ENCODE data around the gene SLC26A8.
"Not testable (repeated sequence)": the region's sequence is repeated elsewhere in the genome, so short reads cannot be mapped to it uniquely, and the experiment has no call there.

The SLC26A8 gene

DNA sequence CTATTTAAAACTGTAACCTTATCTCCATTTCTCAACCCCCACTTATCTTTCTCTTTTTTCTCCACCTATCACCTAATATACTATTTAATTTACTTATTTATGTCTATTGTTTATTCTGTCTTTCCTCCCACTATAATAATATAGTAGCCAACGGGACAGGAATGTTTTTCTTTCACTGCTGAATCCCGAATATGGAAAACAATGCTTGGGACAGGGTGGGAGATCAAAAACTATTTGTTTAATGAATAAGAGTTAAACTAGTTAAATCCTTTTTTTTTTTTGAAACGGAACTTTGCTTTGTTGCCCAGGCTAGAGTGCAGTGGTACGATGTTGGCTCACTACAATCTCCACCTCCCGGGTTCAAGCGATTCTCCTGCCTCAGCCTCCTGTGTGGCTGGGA lies 109.9 kb downstream of the SLC26A8 start:
- H3K4me1 ChIP-seq (ENCODE audit: insufficient read depth, insufficient read length): no peaks in the 10 kb centered on the region
- no peak overlapping the region for H3K4me3 ChIP-seq (ENCODE audit: insufficient read length, low read depth)
- H3K9me3 ChIP-seq (ENCODE audit: insufficient read depth, low read length): peaks cover 34% of the 10 kb centered on the region
- no peak for TF ChIP-seq ZNF274 (IDR thresholded peaks at IDR 0.05; ENCODE audit: low read depth, low read length)
- TF ChIP-seq YY1 (IDR thresholded peaks at IDR 0.05; ENCODE audit: insufficient read depth, insufficient read length): no peak
- TF ChIP-seq SUZ12 (IDR thresholded peaks at IDR 0.05; ENCODE audit: extremely low read depth, insufficient read depth, insufficient read length): no peak
- peaks cover 67% of the 10 kb centered on the region for H3K36me3 ChIP-seq (ENCODE audit: insufficient read depth, insufficient read length, low read length)
- no peaks in the 10 kb centered on the region for H3K27me3 ChIP-seq (ENCODE audit: insufficient read depth, insufficient read length)
- no peak overlapping the region for H3K9ac ChIP-seq (ENCODE audit: insufficient read length, low read depth)
- DNase-seq (ENCODE audit: low read depth, low spot score): no peak

DNA sequence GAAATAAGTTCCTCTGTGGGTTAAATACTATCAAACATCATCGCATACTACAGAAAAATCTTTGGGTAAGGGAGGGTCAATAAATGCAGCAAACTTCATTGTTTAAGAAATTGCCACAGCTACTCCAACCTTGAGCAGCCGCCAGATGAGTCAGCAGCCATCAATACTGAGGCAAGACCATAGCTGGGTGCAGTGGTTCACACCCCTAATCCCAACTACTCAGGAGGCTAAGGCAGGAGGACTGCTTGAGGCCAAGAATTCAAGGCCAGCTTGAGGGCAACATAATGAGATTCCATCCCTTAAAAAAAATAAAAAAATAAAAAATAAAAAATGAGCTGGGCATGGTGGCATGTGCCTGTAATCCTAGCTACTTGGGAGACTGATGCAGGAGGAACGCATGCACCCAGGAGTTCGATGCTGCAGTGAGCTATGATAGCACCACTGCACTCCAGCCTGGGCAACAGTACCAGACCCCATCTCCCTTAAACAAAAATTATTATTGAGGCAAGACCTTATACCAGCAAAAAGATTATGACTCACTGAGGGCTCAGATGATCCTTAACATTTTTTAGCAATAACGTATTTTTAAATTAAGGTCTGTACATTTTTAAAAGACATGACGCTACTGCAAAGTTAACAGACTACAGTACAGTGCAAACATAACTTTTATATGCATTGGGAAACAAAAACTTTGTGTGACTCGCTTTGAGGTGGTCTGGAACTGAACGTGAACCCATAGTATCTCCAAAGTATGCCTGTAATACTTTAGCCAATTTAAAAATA lies 112.4 kb downstream of the SLC26A8 start:
- Histone ChIP-seq H3K4me1 (ENCODE audit: insufficient read depth, insufficient read length) (no peaks in the 10 kb centered on the region), H3K36me3 (ENCODE audit: insufficient read depth, insufficient read length, low read length) (peaks cover 72% of the 10 kb centered on the region), H3K9me3 (ENCODE audit: insufficient read depth, low read length) (peaks cover 49% of the 10 kb centered on the region), H3K9ac (ENCODE audit: insufficient read length, low read depth) (no peak overlapping the region), H3K27me3 (ENCODE audit: insufficient read depth, insufficient read length) (no peaks in the 10 kb centered on the region), H3K4me3 (ENCODE audit: insufficient read length, low read depth) (no peak overlapping the region)
- no peak for TF ChIP-seq SUZ12 (IDR thresholded peaks at IDR 0.05; ENCODE audit: extremely low read depth, insufficient read depth, insufficient read length)
- no peak for TF ChIP-seq YY1 (IDR thresholded peaks at IDR 0.05; ENCODE audit: insufficient read depth, insufficient read length)
- no peak for TF ChIP-seq ZNF274 (IDR thresholded peaks at IDR 0.05; ENCODE audit: low read depth, low read length)
- no peak for DNase-seq (ENCODE audit: low read depth, low spot score)

DNA sequence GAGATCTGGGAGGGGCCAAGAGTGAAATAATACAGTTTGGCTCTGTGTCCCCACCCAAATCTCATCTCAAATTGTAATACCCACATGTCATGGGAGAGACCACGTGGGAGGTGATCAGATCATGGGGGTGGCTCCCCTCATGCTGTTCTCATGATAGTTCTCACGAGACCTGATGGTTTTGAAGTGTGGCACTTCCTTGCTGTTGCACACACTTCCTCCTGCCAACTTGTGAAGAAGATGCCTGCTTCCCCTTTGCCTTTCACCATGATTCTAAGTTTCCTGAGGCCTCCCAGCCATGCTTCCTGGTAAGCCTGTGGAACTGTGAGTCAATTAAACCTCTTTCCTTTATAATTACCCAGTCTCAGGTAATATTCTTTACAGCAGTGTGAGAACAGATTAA lies 114.9 kb downstream of the SLC26A8 start:
- H3K4me3 ChIP-seq (ENCODE audit: insufficient read length, low read depth); DNase-seq (ENCODE audit: low read depth, low spot score); H3K4me1 ChIP-seq (ENCODE audit: insufficient read depth, insufficient read length); H3K27me3 ChIP-seq (ENCODE audit: insufficient read depth, insufficient read length); H3K9ac ChIP-seq (ENCODE audit: insufficient read length, low read depth): not testable (repeated sequence)
- Histone ChIP-seq H3K36me3 (ENCODE audit: insufficient read depth, insufficient read length, low read length) (peaks cover 69% of the 10 kb centered on the region), H3K9me3 (ENCODE audit: insufficient read depth, low read length) (peaks cover 49% of the 10 kb centered on the region)

DNA sequence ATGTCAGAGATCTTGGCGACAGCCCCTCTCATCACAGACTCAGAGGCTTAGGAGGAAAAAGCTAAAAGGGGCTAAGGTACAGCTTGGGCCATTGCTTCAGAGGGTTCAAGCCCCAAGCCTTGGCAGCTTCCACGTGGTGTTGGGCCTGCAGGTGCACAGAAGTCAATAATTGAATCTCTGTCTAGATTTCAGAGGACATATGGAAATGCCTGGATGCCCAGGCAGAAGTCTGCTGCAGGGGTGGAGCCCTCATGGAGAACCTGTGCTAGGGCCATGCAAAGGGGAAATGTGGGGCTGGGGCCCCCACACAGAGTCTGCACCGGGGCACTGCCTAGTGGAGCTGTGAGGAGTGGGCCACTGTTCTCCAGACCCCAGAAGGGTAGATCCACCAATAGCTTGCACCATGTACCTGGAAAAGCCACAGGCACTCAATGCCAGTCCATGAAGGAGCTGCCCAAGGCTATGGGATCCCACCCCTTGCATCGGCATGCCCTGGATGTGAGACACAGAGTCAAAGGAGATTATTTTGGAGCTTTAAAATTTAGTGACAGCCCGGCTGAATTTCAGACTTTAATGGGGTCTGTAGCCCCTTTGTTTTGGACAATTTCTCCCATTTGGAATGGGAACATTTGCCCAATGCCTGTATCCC lies 115.6 kb downstream of the SLC26A8 start:
- H3K36me3 ChIP-seq (ENCODE audit: insufficient read depth, insufficient read length, low read length): peaks cover 70% of the 10 kb centered on the region

DNA sequence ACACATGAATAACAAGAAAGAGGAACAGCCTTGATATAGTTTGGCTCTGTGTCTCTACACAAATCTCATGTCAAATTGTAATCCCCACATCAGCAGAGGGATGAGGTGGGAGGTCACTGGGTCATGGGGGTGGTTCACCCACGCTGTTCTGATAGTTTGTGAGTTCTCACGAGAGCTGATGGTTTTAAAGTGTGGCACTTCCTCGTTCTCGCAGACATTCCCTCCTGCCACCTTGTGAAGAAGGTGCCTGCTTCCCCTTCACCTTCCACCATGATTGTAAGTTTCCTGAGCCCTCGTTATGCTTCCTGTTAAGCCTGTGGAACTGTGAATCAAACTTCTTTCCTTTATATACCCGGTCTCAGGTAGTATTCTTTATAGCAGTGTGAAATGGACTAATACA lies 116.7 kb downstream of the SLC26A8 start:
- Histone ChIP-seq H3K36me3 (ENCODE audit: insufficient read depth, insufficient read length, low read length) (peaks cover 70% of the 10 kb centered on the region), H3K9me3 (ENCODE audit: insufficient read depth, low read length) (peaks cover 47% of the 10 kb centered on the region), H3K4me3 (ENCODE audit: insufficient read length, low read depth) (no peak overlapping the region), H3K27me3 (ENCODE audit: insufficient read depth, insufficient read length) (no peaks in the 10 kb centered on the region), H3K4me1 (ENCODE audit: insufficient read depth, insufficient read length) (no peaks in the 10 kb centered on the region), H3K9ac (ENCODE audit: insufficient read length, low read depth) (no peak overlapping the region)
- DNase-seq (ENCODE audit: low read depth, low spot score): no peak
- TF ChIP-seq YY1 (IDR thresholded peaks at IDR 0.05; ENCODE audit: insufficient read depth, insufficient read length): no peak
- TF ChIP-seq ZNF274 (IDR thresholded peaks at IDR 0.05; ENCODE audit: low read depth, low read length): no peak
- TF ChIP-seq SUZ12 (IDR thresholded peaks at IDR 0.05; ENCODE audit: extremely low read depth, insufficient read depth, insufficient read length): no peak

More for the DNA sequence above, 115.6 kb downstream of the SLC26A8 start:
- H3K27me3 ChIP-seq (ENCODE audit: insufficient read depth, insufficient read length); H3K9ac ChIP-seq (ENCODE audit: insufficient read length, low read depth); DNase-seq (ENCODE audit: low read depth, low spot score); H3K4me1 ChIP-seq (ENCODE audit: insufficient read depth, insufficient read length); H3K4me3 ChIP-seq (ENCODE audit: insufficient read length, low read depth): not testable (repeated sequence)
- H3K9me3 ChIP-seq (ENCODE audit: insufficient read depth, low read length): peaks cover 49% of the 10 kb centered on the region

DNA sequence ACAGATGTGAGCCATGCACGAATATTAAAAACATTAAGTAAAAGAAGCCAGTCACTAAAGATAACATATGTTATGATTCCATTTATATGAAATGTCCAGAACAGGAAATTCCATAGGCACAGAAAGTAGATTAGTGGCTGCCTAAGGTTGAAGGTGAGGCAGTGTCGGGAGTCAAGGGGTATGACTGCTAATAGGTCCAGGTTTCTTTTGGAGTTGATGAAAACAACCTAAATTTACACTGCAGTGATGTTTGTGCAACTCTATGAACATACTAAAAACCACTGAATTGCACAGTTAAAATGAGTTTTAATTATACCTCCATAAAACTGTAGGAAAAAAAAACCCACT lies 118.0 kb downstream of the SLC26A8 start:
- no peak overlapping the region for H3K4me3 ChIP-seq (ENCODE audit: insufficient read length, low read depth)
- no peaks in the 10 kb centered on the region for H3K4me1 ChIP-seq (ENCODE audit: insufficient read depth, insufficient read length)
- DNase-seq (ENCODE audit: low read depth, low spot score): no peak
- H3K36me3 ChIP-seq (ENCODE audit: insufficient read depth, insufficient read length, low read length): peaks cover 57% of the 10 kb centered on the region
- no peaks in the 10 kb centered on the region for H3K27me3 ChIP-seq (ENCODE audit: insufficient read depth, insufficient read length)
- H3K9ac ChIP-seq (ENCODE audit: insufficient read length, low read depth): no peak overlapping the region
- TF ChIP-seq ZNF274 (IDR thresholded peaks at IDR 0.05; ENCODE audit: low read depth, low read length) (no peak), YY1 (IDR thresholded peaks at IDR 0.05; ENCODE audit: insufficient read depth, insufficient read length) (no peak), SUZ12 (IDR thresholded peaks at IDR 0.05; ENCODE audit: extremely low read depth, insufficient read depth, insufficient read length) (no peak)
- H3K9me3 ChIP-seq (ENCODE audit: insufficient read depth, low read length): peaks cover 34% of the 10 kb centered on the region

DNA sequence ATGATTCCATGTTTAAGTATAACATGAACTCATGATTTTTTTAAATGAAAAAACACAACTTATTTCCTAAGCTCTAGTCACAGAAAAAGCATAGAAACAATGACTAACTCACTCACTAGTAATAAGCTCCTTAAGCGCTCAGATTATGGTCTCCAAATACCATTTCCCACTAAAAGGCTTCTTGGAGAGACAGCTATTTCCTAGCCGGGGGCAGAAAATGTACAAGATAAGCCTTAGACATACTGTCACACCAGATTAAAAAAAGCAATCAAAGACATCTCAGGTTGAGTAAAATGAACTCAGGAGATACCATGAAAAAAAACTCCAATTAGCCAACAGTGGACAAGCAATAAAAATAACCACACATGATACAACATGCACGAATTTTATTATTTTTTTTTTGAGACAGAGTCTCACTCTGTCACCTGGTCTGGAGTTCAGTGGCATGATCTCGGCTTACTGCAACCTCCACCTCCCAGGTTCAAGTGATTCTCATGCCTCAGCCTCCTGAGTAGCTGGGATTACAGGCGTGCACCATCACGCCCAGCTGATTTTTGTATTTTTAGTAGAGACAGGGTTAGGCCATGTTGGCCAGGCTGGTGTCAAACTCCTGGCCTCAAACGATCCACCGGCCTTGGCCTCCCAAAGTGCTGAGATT lies 118.5 kb downstream of the SLC26A8 start:
- H3K4me3 ChIP-seq (ENCODE audit: insufficient read length, low read depth): no peak overlapping the region
- H3K27me3 ChIP-seq (ENCODE audit: insufficient read depth, insufficient read length): no peaks in the 10 kb centered on the region
- H3K9me3 ChIP-seq (ENCODE audit: insufficient read depth, low read length): peaks cover 29% of the 10 kb centered on the region
- DNase-seq (ENCODE audit: low read depth, low spot score): no peak
- TF ChIP-seq YY1 (IDR thresholded peaks at IDR 0.05; ENCODE audit: insufficient read depth, insufficient read length) (no peak), SUZ12 (IDR thresholded peaks at IDR 0.05; ENCODE audit: extremely low read depth, insufficient read depth, insufficient read length) (no peak), ZNF274 (IDR thresholded peaks at IDR 0.05; ENCODE audit: low read depth, low read length) (no peak)
- peaks cover 55% of the 10 kb centered on the region for H3K36me3 ChIP-seq (ENCODE audit: insufficient read depth, insufficient read length, low read length)
- H3K4me1 ChIP-seq (ENCODE audit: insufficient read depth, insufficient read length): no peaks in the 10 kb centered on the region
- H3K9ac ChIP-seq (ENCODE audit: insufficient read length, low read depth): no peak overlapping the region

All from NT2/D1 (cell line).